GM21528 (cell line): ENCODE data around the gene ITIH3.

Source experiments
- ATAC-seq: cut with Tn5 transposase; IDR thresholded peaks from one replicate; pipeline ENCODE4 v1.9.1; 2021; ENCODE audit warnings: mild to moderate bottlenecking, moderate library complexity; ENCODE audit not compliant: unreplicated experiment, low FRiP score

Gene ITIH3

GRCh38 chr3:52820736-52821135 lies 26.1 kb downstream of the ITIH3 start:
- no peak for ATAC-seq

- no peak for ATAC-seq
Observed at GRCh38 chr3:52822363-52822762, 27.8 kb downstream of the ITIH3 start.

GRCh38 chr3:52824037-52824436 lies 29.4 kb downstream of the ITIH3 start:
- ATAC-seq = no peak

- ATAC-seq = no peak
Observed at GRCh38 chr3:52827441-52827840, 32.8 kb downstream of the ITIH3 start.

- no peak for ATAC-seq
Observed at GRCh38 chr3:52827866-52828376, 33.3 kb downstream of the ITIH3 start.

- no peak for ATAC-seq
Observed at GRCh38 chr3:52829482-52829881, 34.9 kb downstream of the ITIH3 start.

GRCh38 chr3:52829906-52830463 lies 35.4 kb downstream of the ITIH3 start:
- no peak for ATAC-seq

GRCh38 chr3:52830535-52831258 lies 36.1 kb downstream of the ITIH3 start, which contains the start of gene ITIH4:
Gene ITIH4, minus strand, starts transcription at chr3:52830672. Its CDS starts 30 bp downstream, at chr3:52830642.
- ATAC-seq = no peak

- ATAC-seq = no peak
Observed at GRCh38 chr3:52831500-52832301, 37.1 kb downstream of the ITIH3 start.

- ATAC-seq = no peak
Observed at GRCh38 chr3:52833202-52833601, 38.6 kb downstream of the ITIH3 start.

- no peak for ATAC-seq
Observed at GRCh38 chr3:52834871-52835501, 40.4 kb downstream of the ITIH3 start, which contains the start of gene MUSTN1. Gene MUSTN1, minus strand, starts transcription at chr3:52835019. Its CDS starts 71 bp downstream, at chr3:52834948.

GRCh38 chr3:52835766-52836470 lies 41.3 kb downstream of the ITIH3 start:
- ATAC-seq = no peak

- ATAC-seq = no peak
Observed at GRCh38 chr3:52836471-52836845, 41.9 kb downstream of the ITIH3 start.

- ATAC-seq = no peak
Observed at GRCh38 chr3:52836986-52837385, 42.4 kb downstream of the ITIH3 start.

- no peak for ATAC-seq
Observed at GRCh38 chr3:52838561-52839267, 44.1 kb downstream of the ITIH3 start.

GRCh38 chr3:52839268-52839575 lies 44.6 kb downstream of the ITIH3 start:
- ATAC-seq = no peak

- no peak for ATAC-seq
Observed at GRCh38 chr3:52839892-52840545, 45.4 kb downstream of the ITIH3 start.

GRCh38 chr3:52841211-52841980 lies 46.8 kb downstream of the ITIH3 start:
- no peak for ATAC-seq

GRCh38 chr3:52841981-52842340 lies 47.4 kb downstream of the ITIH3 start:
- no peak for ATAC-seq
